Stimulated activated CD4-positive, alpha-beta T cell treated with anti-CD3 and anti-CD28 coated beads, Interleukin-1b, Interleukin-23, amount 100 ng/mL, for 4 hours (primary cell): ENCODE results near the gene BICDL1.

Experiments used
- DNase-seq, 2 donors: peaks; one replicate each; pipeline ENCODE4 v3.0.0-alpha.2; 2020; ENCODE audit warnings: low read depth in 2 of 2

BICDL1 gene

GRCh38 chr12:120079411-120080400 is 90.7 kb downstream of the BICDL1 start:
- DNase-seq: no peak

- no peak for DNase-seq
Measured at GRCh38 chr12:120081641-120082040, 92.6 kb downstream of the BICDL1 start.

GRCh38 chr12:120085920-120086645 is 97.0 kb downstream of the BICDL1 start:
- no peak for DNase-seq

- peak; percentile 96 to 98 for DNase-seq
Measured at GRCh38 chr12:120086801-120087621, 98.0 kb downstream of the BICDL1 start.

- DNase-seq: no peak
Measured at GRCh38 chr12:120089105-120089504, 100.1 kb downstream of the BICDL1 start.

GRCh38 chr12:120089796-120090195 is 100.8 kb downstream of the BICDL1 start:
- DNase-seq: no peak

GRCh38 chr12:120090206-120090605 is 101.2 kb downstream of the BICDL1 start:
- no peak for DNase-seq

GRCh38 chr12:120090626-120091295 is 101.7 kb downstream of the BICDL1 start:
- DNase-seq: no peak

- no peak for DNase-seq
Measured at GRCh38 chr12:120091371-120092090, 102.5 kb downstream of the BICDL1 start.

- no peak for DNase-seq
Measured at GRCh38 chr12:120092551-120093335, 103.7 kb downstream of the BICDL1 start.

GRCh38 chr12:120093336-120093591 is 104.2 kb downstream of the BICDL1 start:
- no peak for DNase-seq

- no peak for DNase-seq
Measured at GRCh38 chr12:120093592-120094355, 104.7 kb downstream of the BICDL1 start.

GRCh38 chr12:120094485-120094884 is 105.4 kb downstream of the BICDL1 start:
- DNase-seq: no peak

- no peak for DNase-seq
Measured at GRCh38 chr12:120095331-120095730, 106.3 kb downstream of the BICDL1 start.

GRCh38 chr12:120095736-120096135 is 106.7 kb downstream of the BICDL1 start:
- no peak for DNase-seq

GRCh38 chr12:120096671-120097202 is 107.7 kb downstream of the BICDL1 start:
- DNase-seq: no peak

- DNase-seq: no peak
Measured at GRCh38 chr12:120098756-120099470, 109.9 kb downstream of the BICDL1 start.

GRCh38 chr12:120099738-120100137 is 110.7 kb downstream of the BICDL1 start:
- DNase-seq: no peak
